ENCODE results near the gene SPECC1. TPM values are rescaled to one million over a fixed set of nuclear protein-coding genes. Genes with fewer than 3 reads are reported as not detected.

SPECC1 gene
- polyA plus RNA-seq, 1 of the 3 experiments (the other 2 are of a cell fraction), result 11.2 TPM

DNA sequence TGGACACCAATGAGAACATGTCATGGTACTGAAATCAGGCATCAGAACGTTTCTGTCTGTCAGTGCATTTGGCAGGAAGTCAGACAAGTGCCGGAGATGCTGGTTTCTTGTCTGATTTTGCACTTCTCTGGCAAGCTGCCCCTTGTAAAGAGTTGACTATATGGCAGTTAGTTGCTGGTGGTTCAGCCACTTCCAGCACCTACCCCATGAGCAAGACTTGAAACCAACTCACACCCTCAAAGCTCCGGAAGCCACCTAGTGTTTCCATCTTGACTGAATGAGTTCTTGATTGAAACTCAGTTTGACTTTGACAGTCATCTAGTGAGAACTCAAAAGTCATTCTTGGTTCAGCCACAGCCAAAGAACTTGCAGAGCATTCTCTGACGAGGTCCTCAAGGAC is 225.1 kb downstream of the SPECC1 start:
- WGBS (ENCODE audit: low lambda C conversion rate), result 84% methylated on average over 4 of the region's 4 CpGs
- no peak overlapping the region for H3K4me3 ChIP-seq (ENCODE audit: low read depth in 2 of 2, low read length in 1 of 2)
- no peaks in the 10 kb centered on the region; the same call in 1 of the 2 replicates for H3K9me2 ChIP-seq
- no peak overlapping the region for H3K27ac ChIP-seq (ENCODE audit: low read depth in 2 of 2, low read length in 1 of 2)
- H3K4me2 ChIP-seq, result no peak overlapping the region
- no peak overlapping the region for H3K9ac ChIP-seq
- H3F3A ChIP-seq (replicated peaks; ENCODE audit: insufficient read depth), result peaks cover 1% of the 10 kb centered on the region
- H3K9me3 ChIP-seq, result no peaks in the 10 kb centered on the region
- H4K20me1 ChIP-seq (ENCODE audit: insufficient read depth), result no peaks in the 10 kb centered on the region
- H3K79me2 ChIP-seq (ENCODE audit: insufficient read depth), result no peaks in the 10 kb centered on the region
- H2AFZ ChIP-seq (ENCODE audit: low read depth), result no peak overlapping the region
- POLR2A ChIA-PET, result no interaction called here
- CTCF ChIA-PET, result interaction anchor here (3.1 kb wide), 1 partner anchor 113 kb away, joined by 14 read pairs; no protein-coding TSS in a partner anchor
- peaks cover 6 to 8% of the 10 kb centered on the region in 2 experiments for H3K36me3 ChIP-seq (replicated peaks in 1 of 2; ENCODE audit: control insufficient read depth in 1 of 2, insufficient read depth in 2 of 2, low read length in 1 of 2)
- no peak for DNase-seq
- peaks cover 0 to 6% of the 10 kb centered on the region in 2 experiments; a peak in 1 of 4 replicates for H3K4me1 ChIP-seq (ENCODE audit: control insufficient read depth in 1 of 2, insufficient read depth in 2 of 2, low read depth in 1 of 2, low read length in 1 of 2)
- no peak for TF ChIP-seq RCOR1 (IDR thresholded peaks at IDR 0.05; ENCODE audit: low read length)
- no peak for TF ChIP-seq TCF12 (IDR thresholded peaks at IDR 0.05)
- TF ChIP-seq RXRA (IDR thresholded peaks at IDR 0.05; ENCODE audit: borderline replicate concordance, low read depth), result no peak
- no peak for TF ChIP-seq EP300 (IDR thresholded peaks at IDR 0.05; ENCODE audit: borderline replicate concordance in 1 of 2, low read depth in 1 of 2, low read length in 1 of 2)
- TF ChIP-seq NFIC (IDR thresholded peaks at IDR 0.05; ENCODE audit: borderline replicate concordance), result no peak
- no peak for TF ChIP-seq GATA2 (CRISPR knock-in tag; IDR thresholded peaks at IDR 0.05)
- TF ChIP-seq, protein P1, sequence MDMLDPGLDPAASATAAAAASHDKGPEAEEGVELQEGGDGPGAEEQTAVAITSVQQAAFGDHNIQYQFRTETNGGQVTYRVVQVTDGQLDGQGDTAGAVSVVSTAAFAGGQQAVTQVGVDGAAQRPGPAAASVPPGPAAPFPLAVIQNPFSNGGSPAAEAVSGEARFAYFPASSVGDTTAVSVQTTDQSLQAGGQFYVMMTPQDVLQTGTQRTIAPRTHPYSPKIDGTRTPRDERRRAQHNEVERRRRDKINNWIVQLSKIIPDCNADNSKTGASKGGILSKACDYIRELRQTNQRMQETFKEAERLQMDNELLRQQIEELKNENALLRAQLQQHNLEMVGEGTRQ (IDR thresholded peaks at IDR 0.05; ENCODE audit: borderline replicate concordance, low read depth, low read length), result no peak
- no peak for TF ChIP-seq MEF2A (IDR thresholded peaks at IDR 0.05; ENCODE audit: borderline replicate concordance, low read depth)
- no peak for TF ChIP-seq YY1 (IDR thresholded peaks at IDR 0.05; ENCODE audit: low read depth)
- no peak for TF ChIP-seq JUND (IDR thresholded peaks at IDR 0.05)
- no peak for TF ChIP-seq MXI1 (IDR thresholded peaks at IDR 0.05; ENCODE audit: low read depth, low read length)
- no peak for TF ChIP-seq CHD2 (IDR thresholded peaks at IDR 0.05; ENCODE audit: low read length, partially characterized antibody)
- TF ChIP-seq, protein P2, sequence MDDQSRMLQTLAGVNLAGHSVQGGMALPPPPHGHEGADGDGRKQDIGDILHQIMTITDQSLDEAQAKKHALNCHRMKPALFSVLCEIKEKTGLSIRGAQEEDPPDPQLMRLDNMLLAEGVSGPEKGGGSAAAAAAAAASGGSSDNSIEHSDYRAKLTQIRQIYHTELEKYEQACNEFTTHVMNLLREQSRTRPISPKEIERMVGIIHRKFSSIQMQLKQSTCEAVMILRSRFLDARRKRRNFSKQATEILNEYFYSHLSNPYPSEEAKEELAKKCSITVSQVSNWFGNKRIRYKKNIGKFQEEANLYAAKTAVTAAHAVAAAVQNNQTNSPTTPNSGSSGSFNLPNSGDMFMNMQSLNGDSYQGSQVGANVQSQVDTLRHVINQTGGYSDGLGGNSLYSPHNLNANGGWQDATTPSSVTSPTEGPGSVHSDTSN (IDR thresholded peaks at IDR 0.05), result no peak
- no peak for TF ChIP-seq FOSL2 (IDR thresholded peaks at IDR 0.05; ENCODE audit: borderline replicate concordance, low read depth)
- TF ChIP-seq RAD21 (IDR thresholded peaks at IDR 0.05; ENCODE audit: low read length), result no peak
- TF ChIP-seq RFX5 (IDR thresholded peaks at IDR 0.05; ENCODE audit: low read length), result no peak
- TF ChIP-seq, protein P3, sequence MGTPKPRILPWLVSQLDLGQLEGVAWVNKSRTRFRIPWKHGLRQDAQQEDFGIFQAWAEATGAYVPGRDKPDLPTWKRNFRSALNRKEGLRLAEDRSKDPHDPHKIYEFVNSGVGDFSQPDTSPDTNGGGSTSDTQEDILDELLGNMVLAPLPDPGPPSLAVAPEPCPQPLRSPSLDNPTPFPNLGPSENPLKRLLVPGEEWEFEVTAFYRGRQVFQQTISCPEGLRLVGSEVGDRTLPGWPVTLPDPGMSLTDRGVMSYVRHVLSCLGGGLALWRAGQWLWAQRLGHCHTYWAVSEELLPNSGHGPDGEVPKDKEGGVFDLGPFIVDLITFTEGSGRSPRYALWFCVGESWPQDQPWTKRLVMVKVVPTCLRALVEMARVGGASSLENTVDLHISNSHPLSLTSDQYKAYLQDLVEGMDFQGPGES (IDR thresholded peaks at IDR 0.05; ENCODE audit: low read depth, low read length), result no peak
- TF ChIP-seq, protein P4, sequence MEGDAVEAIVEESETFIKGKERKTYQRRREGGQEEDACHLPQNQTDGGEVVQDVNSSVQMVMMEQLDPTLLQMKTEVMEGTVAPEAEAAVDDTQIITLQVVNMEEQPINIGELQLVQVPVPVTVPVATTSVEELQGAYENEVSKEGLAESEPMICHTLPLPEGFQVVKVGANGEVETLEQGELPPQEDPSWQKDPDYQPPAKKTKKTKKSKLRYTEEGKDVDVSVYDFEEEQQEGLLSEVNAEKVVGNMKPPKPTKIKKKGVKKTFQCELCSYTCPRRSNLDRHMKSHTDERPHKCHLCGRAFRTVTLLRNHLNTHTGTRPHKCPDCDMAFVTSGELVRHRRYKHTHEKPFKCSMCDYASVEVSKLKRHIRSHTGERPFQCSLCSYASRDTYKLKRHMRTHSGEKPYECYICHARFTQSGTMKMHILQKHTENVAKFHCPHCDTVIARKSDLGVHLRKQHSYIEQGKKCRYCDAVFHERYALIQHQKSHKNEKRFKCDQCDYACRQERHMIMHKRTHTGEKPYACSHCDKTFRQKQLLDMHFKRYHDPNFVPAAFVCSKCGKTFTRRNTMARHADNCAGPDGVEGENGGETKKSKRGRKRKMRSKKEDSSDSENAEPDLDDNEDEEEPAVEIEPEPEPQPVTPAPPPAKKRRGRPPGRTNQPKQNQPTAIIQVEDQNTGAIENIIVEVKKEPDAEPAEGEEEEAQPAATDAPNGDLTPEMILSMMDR (IDR thresholded peaks at IDR 0.05), result no peak
- TF ChIP-seq FOXJ3 (CRISPR knock-in tag; IDR thresholded peaks at IDR 0.05), result no peak
- TF ChIP-seq, protein P5, sequence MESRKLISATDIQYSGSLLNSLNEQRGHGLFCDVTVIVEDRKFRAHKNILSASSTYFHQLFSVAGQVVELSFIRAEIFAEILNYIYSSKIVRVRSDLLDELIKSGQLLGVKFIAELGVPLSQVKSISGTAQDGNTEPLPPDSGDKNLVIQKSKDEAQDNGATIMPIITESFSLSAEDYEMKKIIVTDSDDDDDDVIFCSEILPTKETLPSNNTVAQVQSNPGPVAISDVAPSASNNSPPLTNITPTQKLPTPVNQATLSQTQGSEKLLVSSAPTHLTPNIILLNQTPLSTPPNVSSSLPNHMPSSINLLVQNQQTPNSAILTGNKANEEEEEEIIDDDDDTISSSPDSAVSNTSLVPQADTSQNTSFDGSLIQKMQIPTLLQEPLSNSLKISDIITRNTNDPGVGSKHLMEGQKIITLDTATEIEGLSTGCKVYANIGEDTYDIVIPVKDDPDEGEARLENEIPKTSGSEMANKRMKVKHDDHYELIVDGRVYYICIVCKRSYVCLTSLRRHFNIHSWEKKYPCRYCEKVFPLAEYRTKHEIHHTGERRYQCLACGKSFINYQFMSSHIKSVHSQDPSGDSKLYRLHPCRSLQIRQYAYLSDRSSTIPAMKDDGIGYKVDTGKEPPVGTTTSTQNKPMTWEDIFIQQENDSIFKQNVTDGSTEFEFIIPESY (IDR thresholded peaks at IDR 0.05; ENCODE audit: borderline replicate concordance, low read depth), result no peak
- no peaks in the 10 kb centered on the region for H3K27me3 ChIP-seq (ENCODE audit: insufficient read depth)
